Activated B cell treated with CpG ODN at 0.5 μM for 24 hours (primary cell): ENCODE measurements around the gene KLK8. TPM values are rescaled to one million over a fixed set of nuclear protein-coding genes. Genes with fewer than 3 reads are reported as not detected.
"Not testable (repeated sequence)": the region's sequence is repeated elsewhere in the genome, so short reads cannot be mapped to it uniquely, and the experiment has no call there.

ENCODE experiments used
- ATAC-seq: fragments of 200-7000 bp; cut with Tn5 transposase; one replicate; pipeline ENCODE4 v1.10.0; 2021; ENCODE audit warnings: low read depth, mild to moderate bottlenecking, moderate library complexity
- CTCF ChIA-PET: fragments of 350-600 bp; sonication (Branson Sonifier 250); formaldehyde crosslinking; loops from one replicate; lab custom pipeline; 2021; ENCODE audit warnings: antibody characterized with exemption; lab: Charles Lee
- POLR2A ChIA-PET: fragments of 350-600 bp; sonication (Branson Sonifier 250); formaldehyde crosslinking; loops from one replicate; lab custom pipeline; 2021; ENCODE audit warnings: antibody characterized with exemption; lab: Charles Lee
- DNase-seq: peaks from one replicate; pipeline ENCODE4 v3.0.0; 2022
- H3K27ac Mint-ChIP-seq: one replicate; pipeline ENCODE4 v1.8.0; 2020; ENCODE audit warnings: mixed read lengths
- H3K27me3 Mint-ChIP-seq: one replicate; pipeline ENCODE4 v1.8.0; 2021; ENCODE audit warnings: mixed read lengths
- H3K36me3 Mint-ChIP-seq: one replicate; pipeline ENCODE4 v1.8.0; 2021; ENCODE audit warnings: low read depth, mixed read lengths
- H3K4me1 Mint-ChIP-seq: one replicate; pipeline ENCODE4 v1.8.0; 2021; ENCODE audit warnings: mixed read lengths
- H3K4me3 Mint-ChIP-seq: one replicate; pipeline ENCODE4 v1.8.0; 2020; ENCODE audit warnings: mild to moderate bottlenecking, mixed read lengths
- H3K9me3 Mint-ChIP-seq: one replicate; pipeline ENCODE4 v1.8.0; 2020; ENCODE audit warnings: mixed read lengths
- CTCF ChIP-seq: fragments of 200-600 bp; IDR thresholded peaks from one replicate; pipeline ENCODE4 v1.8.0; 2022; ENCODE audit warnings: antibody characterized with exemption, mild to moderate bottlenecking
- intact Hi-C: fragments of 100-400 bp; cut with micrococcal nuclease; formaldehyde crosslinking; loops from one replicate; pipeline ENCODE4 v1.15.1; 2024
- total RNA-seq: library from RNA; stranded (reverse); gene quantifications from 2 replicates; pipeline ENCODE4 v1.2.3, GENCODE V29; 2022

Gene KLK8
- total RNA-seq, 1 donor from 2014 or later, result not detected

- CTCF ChIA-PET, result no interaction called here
- DNase-seq (no peak), ATAC-seq (no peak)
- intact Hi-C loops, result no loop called here
- Mint-ChIP-seq H3K27me3 (peaks cover 34% of the 10 kb centered on the region), H3K4me3 (no peak overlapping the region), H3K36me3 (no peaks in the 10 kb centered on the region), H3K4me1 (no peaks in the 10 kb centered on the region), H3K27ac (no peak overlapping the region), H3K9me3 (no peaks in the 10 kb centered on the region)
- POLR2A ChIA-PET, result no interaction called here
- TF ChIP-seq CTCF, result no peak
Observed at GRCh38 chr19:50974702-50975556, 26.5 kb downstream of the KLK8 start.

- Mint-ChIP-seq H3K9me3 (no peaks in the 10 kb centered on the region), H3K36me3 (no peaks in the 10 kb centered on the region), H3K4me1 (no peaks in the 10 kb centered on the region), H3K27ac (no peak overlapping the region), H3K4me3 (no peak overlapping the region), H3K27me3 (peaks cover 38% of the 10 kb centered on the region)
- no peak for DNase-seq
- ChIA-PET CTCF (no interaction called here), POLR2A (no interaction called here)
- intact Hi-C loops, result no loop called here
- no peak for TF ChIP-seq CTCF
- no peak for ATAC-seq
Observed at GRCh38 chr19:50972795-50973376, 28.5 kb downstream of the KLK8 start.

- H3K36me3 Mint-ChIP-seq, POLR2A ChIA-PET, H3K9me3 Mint-ChIP-seq, H3K4me1 Mint-ChIP-seq, H3K27ac Mint-ChIP-seq, DNase-seq, intact Hi-C loops, CTCF ChIA-PET, H3K4me3 Mint-ChIP-seq, ATAC-seq: not testable (repeated sequence)
- H3K27me3 Mint-ChIP-seq, result peaks cover 29% of the 10 kb centered on the region
Observed at GRCh38 chr19:50969810-50970209, 31.6 kb downstream of the KLK8 start.

GRCh38 chr19:50969413-50969760 lies 32.0 kb downstream of the KLK8 start, which contains the start of gene KLK6:
Gene KLK6, minus strand, starts transcription at chr19:50969591. Its CDS starts 1,487 bp downstream, at chr19:50968104.
- CTCF ChIA-PET, result no interaction called here
- DNase-seq (no peak), ATAC-seq (no peak)
- intact Hi-C loops, result no loop called here
- Mint-ChIP-seq H3K27ac (no peak within 1 kb of the TSS), H3K36me3 (no peaks in the 10 kb centered on the region), H3K9me3 (no peaks in the 10 kb centered on the region), H3K4me1 (no peaks in the 10 kb centered on the region), H3K4me3 (no peak within 1 kb of the TSS), H3K27me3 (peaks cover 31% of the 10 kb centered on the region)
- POLR2A ChIA-PET, result no interaction called here
- no peak for TF ChIP-seq CTCF

GRCh38 chr19:50968716-50969412 lies 32.5 kb downstream of the KLK8 start:
- TF ChIP-seq CTCF, result no peak
- Mint-ChIP-seq H3K9me3 (no peaks in the 10 kb centered on the region), H3K27ac (no peak overlapping the region), H3K27me3 (peaks cover 30% of the 10 kb centered on the region), H3K4me1 (no peaks in the 10 kb centered on the region), H3K4me3 (no peak overlapping the region), H3K36me3 (no peaks in the 10 kb centered on the region)
- ATAC-seq (no peak), DNase-seq (no peak)
- intact Hi-C loops, result no loop called here
- CTCF ChIA-PET, result no interaction called here
- POLR2A ChIA-PET, result no interaction called here
